ENCODE results near the gene ACOX1.

The ACOX1 gene

GRCh38 chr17:75927286-75927922, 51.6 kb downstream of the ACOX1 start:
- DNase-seq (ENCODE audit: low read depth in 1 of 2, low spot score in 1 of 2) = peak in 1 of 2 experiments; percentile 43
- TF ChIP-seq, protein P1, sequence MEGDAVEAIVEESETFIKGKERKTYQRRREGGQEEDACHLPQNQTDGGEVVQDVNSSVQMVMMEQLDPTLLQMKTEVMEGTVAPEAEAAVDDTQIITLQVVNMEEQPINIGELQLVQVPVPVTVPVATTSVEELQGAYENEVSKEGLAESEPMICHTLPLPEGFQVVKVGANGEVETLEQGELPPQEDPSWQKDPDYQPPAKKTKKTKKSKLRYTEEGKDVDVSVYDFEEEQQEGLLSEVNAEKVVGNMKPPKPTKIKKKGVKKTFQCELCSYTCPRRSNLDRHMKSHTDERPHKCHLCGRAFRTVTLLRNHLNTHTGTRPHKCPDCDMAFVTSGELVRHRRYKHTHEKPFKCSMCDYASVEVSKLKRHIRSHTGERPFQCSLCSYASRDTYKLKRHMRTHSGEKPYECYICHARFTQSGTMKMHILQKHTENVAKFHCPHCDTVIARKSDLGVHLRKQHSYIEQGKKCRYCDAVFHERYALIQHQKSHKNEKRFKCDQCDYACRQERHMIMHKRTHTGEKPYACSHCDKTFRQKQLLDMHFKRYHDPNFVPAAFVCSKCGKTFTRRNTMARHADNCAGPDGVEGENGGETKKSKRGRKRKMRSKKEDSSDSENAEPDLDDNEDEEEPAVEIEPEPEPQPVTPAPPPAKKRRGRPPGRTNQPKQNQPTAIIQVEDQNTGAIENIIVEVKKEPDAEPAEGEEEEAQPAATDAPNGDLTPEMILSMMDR (IDR thresholded peaks at IDR 0.05; ENCODE audit: insufficient read depth, low read length) = peak; percentile 7
- TF ChIP-seq SPI1 (IDR thresholded peaks at IDR 0.05; ENCODE audit: borderline replicate concordance, low read depth) = no peak
- no peak overlapping the region for H3K4me3 ChIP-seq (replicated peaks; ENCODE audit: insufficient read depth, low read length)
- no peaks in the 10 kb centered on the region for H3K27me3 ChIP-seq (ENCODE audit: insufficient read depth, poor library complexity, severe bottlenecking)
- no peak overlapping the region for H3K27ac ChIP-seq (replicated peaks)

- no peak for DNase-seq (ENCODE audit: low read depth in 1 of 2, low spot score in 1 of 2)
- Histone ChIP-seq H3K4me3 (replicated peaks; ENCODE audit: insufficient read depth, low read length) (no peak overlapping the region), H3K27me3 (ENCODE audit: insufficient read depth, poor library complexity, severe bottlenecking) (no peaks in the 10 kb centered on the region), H3K27ac (replicated peaks) (no peak overlapping the region)
- TF ChIP-seq REST (IDR thresholded peaks at IDR 0.05; ENCODE audit: insufficient replicate concordance, low read depth) (no peak), GABPA (IDR thresholded peaks at IDR 0.05; ENCODE audit: low read depth) (no peak), SPI1 (IDR thresholded peaks at IDR 0.05; ENCODE audit: borderline replicate concordance, low read depth) (no peak), POLR2AphosphoS5 (IDR thresholded peaks at IDR 0.05; ENCODE audit: low read depth) (no peak)
- TF ChIP-seq, protein P1 (IDR thresholded peaks at IDR 0.05; ENCODE audit: insufficient read depth, low read length) = no peak
Measured at GRCh38 chr17:75926456-75926855, 52.5 kb downstream of the ACOX1 start.

- no peak for DNase-seq (ENCODE audit: low read depth in 1 of 2, low spot score in 1 of 2)
- no peak for TF ChIP-seq REST (IDR thresholded peaks at IDR 0.05; ENCODE audit: insufficient replicate concordance, low read depth)
- TF ChIP-seq SPI1 (IDR thresholded peaks at IDR 0.05; ENCODE audit: borderline replicate concordance, low read depth) = no peak
- TF ChIP-seq POLR2AphosphoS5 (IDR thresholded peaks at IDR 0.05; ENCODE audit: low read depth) = no peak
- TF ChIP-seq GABPA (IDR thresholded peaks at IDR 0.05; ENCODE audit: low read depth) = no peak
- TF ChIP-seq, protein P1 (IDR thresholded peaks at IDR 0.05; ENCODE audit: insufficient read depth, low read length) = no peak
- H3K27ac ChIP-seq (replicated peaks) = no peak overlapping the region
- no peaks in the 10 kb centered on the region for H3K27me3 ChIP-seq (ENCODE audit: insufficient read depth, poor library complexity, severe bottlenecking)
- no peak overlapping the region for H3K4me3 ChIP-seq (replicated peaks; ENCODE audit: insufficient read depth, low read length)
Measured at GRCh38 chr17:75925912-75926311, 53.1 kb downstream of the ACOX1 start.

- TF ChIP-seq POLR2AphosphoS5 (IDR thresholded peaks at IDR 0.05; ENCODE audit: low read depth) (no peak), REST (IDR thresholded peaks at IDR 0.05; ENCODE audit: insufficient replicate concordance, low read depth) (no peak), SPI1 (IDR thresholded peaks at IDR 0.05; ENCODE audit: borderline replicate concordance, low read depth) (no peak), GABPA (IDR thresholded peaks at IDR 0.05; ENCODE audit: low read depth) (no peak)
- TF ChIP-seq, protein P1 (IDR thresholded peaks at IDR 0.05; ENCODE audit: insufficient read depth, low read length) = no peak
- H3K27ac ChIP-seq (replicated peaks) = no peak overlapping the region
Measured at GRCh38 chr17:75925103-75925502, 53.9 kb downstream of the ACOX1 start.

More at GRCh38 chr17:75925103-75925502, 53.9 kb downstream of the ACOX1 start:
- DNase-seq (ENCODE audit: low read depth in 1 of 2, low spot score in 1 of 2) = no peak
- Histone ChIP-seq H3K27me3 (ENCODE audit: insufficient read depth, poor library complexity, severe bottlenecking) (no peaks in the 10 kb centered on the region), H3K4me3 (replicated peaks; ENCODE audit: insufficient read depth, low read length) (no peak overlapping the region)

All from HL-60 (cell line).